ENCODE measurements around the gene PAPOLG. TPM values are rescaled to one million over a fixed set of nuclear protein-coding genes. Genes with fewer than 3 reads are reported as not detected.

Gene PAPOLG
- 9.9 and 12.1 TPM in 2 replicates for total RNA-seq

GRCh38 chr2:60756097-60757087, at the start of gene PAPOLG:
TSS of gene PAPOLG (plus strand) at chr2:60756268. CDS start at chr2:60756479, 211 bp downstream.

Other genes with a start within 250 kb of the PAPOLG start
- 0.05 TPM in 1 of 2 replicates, not detected in the other for gene BCL11A, start 202.6 kb upstream of the PAPOLG start, total RNA-seq
- 2.3 and 4.4 TPM in 2 replicates for gene REL, start 125.3 kb downstream of the PAPOLG start, total RNA-seq